Ascending aorta (tissue), 2 donors: ENCODE results near the gene TPPP3. TPM values are rescaled to one million over a fixed set of nuclear protein-coding genes. Genes with fewer than 3 reads are reported as not detected.

ENCODE experiments used
- DNase-seq, 2 donors: peaks; one replicate each; pipeline ENCODE4 v3.0.0-alpha.2; 2019; ENCODE audit warnings: low spot score in 2 of 2
- H3K27ac ChIP-seq, 2 donors: fragments of 200-600 bp; sonication (generic); one replicate each; pipeline ENCODE4 v1.5.1; 2016 to 2017; ENCODE audit warnings: mild to moderate bottlenecking in 1 of 2
- H3K27me3 ChIP-seq: fragments of 200-600 bp; sonication (generic); one replicate; pipeline ENCODE4 v1.5.1; 2017
- H3K36me3 ChIP-seq, 2 donors: fragments of 200-600 bp; sonication (generic); one replicate each; pipeline ENCODE4 v1.5.1; 2016
- H3K4me1 ChIP-seq, 2 donors: fragments of 200-600 bp; sonication (generic); one replicate each; pipeline ENCODE4 v1.5.1; 2016 to 2017; ENCODE audit warnings: mild to moderate bottlenecking in 1 of 2
- H3K4me3 ChIP-seq, 2 donors: fragments of 200-600 bp; sonication (generic); one replicate each; pipeline ENCODE4 v1.5.1; 2016 to 2017; ENCODE audit warnings: mild to moderate bottlenecking in 1 of 2
- H3K9me3 ChIP-seq, 2 donors: fragments of 200-600 bp; sonication (generic); one replicate each; pipeline ENCODE4 v1.5.1; 2016
- CTCF ChIP-seq, 3 experiments: fragments of 200-600 bp in 2 of 3; fragments of 450-650 bp in 1 of 3; sonication (generic) in 2 of 3; IDR thresholded peaks; one replicate each; pipeline ENCODE4 v1.5.1; 2016 to 2019; ENCODE audit warnings: antibody characterized with exemption in 3 of 3, mild to moderate bottlenecking in 1 of 3, moderate library complexity in 1 of 3
- intact Hi-C: fragments of 100-400 bp; cut with DNase I; formaldehyde crosslinking; loops from one replicate; pipeline ENCODE4 v1.15.1; 2023
- total RNA-seq: library from RNA; depleted of rRNA; stranded (reverse); fragments of >200 nt; gene quantifications from one replicate; pipeline ENCODE4 v1.1.0, GENCODE V29; 2016

TPPP3 gene
- total RNA-seq, 1 donor from 2014 or later, result 2.8 TPM

- Histone ChIP-seq H3K9me3 (no peaks in the 10 kb centered on the region), H3K36me3 (peaks cover 9 to 17% of the 10 kb centered on the region in 2 donors), H3K4me3 (no peak overlapping the region), H3K27ac (no peak overlapping the region), H3K4me1 (peaks cover 11 to 12% of the 10 kb centered on the region in 2 donors), H3K27me3 (peaks cover 3% of the 10 kb centered on the region)
- intact Hi-C loops, result no loop called here
- no peak for TF ChIP-seq CTCF (IDR thresholded peaks at IDR 0.05)
- no peak for DNase-seq
Observed at GRCh38 chr16:67433131-67433719, 39.9 kb upstream of the TPPP3 start.

DNA sequence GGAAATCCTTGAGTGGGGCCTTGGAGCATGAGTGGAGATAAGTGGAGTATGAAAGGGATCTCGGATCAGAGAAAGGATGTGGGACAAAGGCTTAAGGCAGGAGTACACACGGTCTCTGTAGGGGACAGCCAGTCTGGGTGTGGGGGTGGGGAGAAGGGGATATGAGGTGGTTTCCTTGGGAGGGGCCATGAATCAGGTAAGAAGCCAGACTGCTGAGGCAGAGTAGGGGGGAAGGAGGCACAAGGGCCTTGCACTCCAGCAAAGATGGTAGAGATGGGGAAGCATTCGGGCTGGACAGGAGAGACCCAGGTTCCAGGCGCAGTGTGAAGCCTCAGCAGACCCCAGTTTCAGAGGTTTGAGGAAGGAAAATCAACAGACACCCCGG, 39.2 kb upstream of the TPPP3 start:
- peaks cover 11 to 12% of the 10 kb centered on the region in 2 donors for H3K4me1 ChIP-seq
- no peak overlapping the region for H3K4me3 ChIP-seq
- TF ChIP-seq CTCF (IDR thresholded peaks at IDR 0.05), result no peak
- intact Hi-C loops, result no loop called here
- no peaks in the 10 kb centered on the region for H3K9me3 ChIP-seq
- peaks cover 3% of the 10 kb centered on the region for H3K27me3 ChIP-seq
- H3K36me3 ChIP-seq, result peaks cover 2 to 10% of the 10 kb centered on the region in 2 donors
- no peak for DNase-seq
- no peak overlapping the region for H3K27ac ChIP-seq

DNA sequence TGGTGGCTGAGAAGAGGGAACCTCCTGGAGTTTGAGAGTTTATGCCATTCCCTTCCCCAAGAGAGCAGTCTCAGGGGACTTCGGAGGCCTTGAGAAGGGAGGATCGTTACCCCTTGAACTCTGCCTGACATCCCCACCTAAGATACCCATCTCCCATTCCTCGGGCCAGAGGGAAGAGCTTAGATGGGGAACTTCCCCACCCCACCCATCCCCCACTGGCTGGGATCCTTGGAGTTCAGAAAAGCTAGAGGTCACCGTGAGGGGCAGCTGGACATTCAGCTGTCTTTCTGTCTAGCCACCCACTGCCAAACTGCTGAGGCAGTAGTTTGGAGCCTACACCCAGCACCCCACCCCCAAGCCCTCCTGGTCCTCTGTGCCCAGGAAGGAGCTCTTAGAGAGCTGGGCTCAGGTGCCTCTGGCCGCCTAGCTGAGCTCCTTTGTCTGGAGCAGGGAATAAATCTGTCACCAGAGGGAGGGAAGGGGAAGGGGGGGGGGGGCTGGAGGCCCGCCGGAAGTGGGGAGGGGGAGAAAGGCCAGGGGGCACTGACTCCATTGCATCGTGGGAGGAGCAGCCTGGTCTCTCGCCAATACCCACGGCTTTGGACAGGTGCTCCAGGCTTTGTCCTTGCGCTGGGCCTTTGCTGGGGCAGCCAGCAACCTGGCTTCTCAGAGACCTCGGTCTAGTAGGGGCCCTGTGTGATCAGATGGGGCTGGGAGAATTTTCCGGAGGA, 38.6 kb upstream of the TPPP3 start:
- Histone ChIP-seq H3K36me3 (peaks cover 0 to 4% of the 10 kb centered on the region in 2 donors), H3K27me3 (peaks cover 3% of the 10 kb centered on the region), H3K4me3 (peak overlapping the region; percentile 57 to 68), H3K9me3 (no peaks in the 10 kb centered on the region), H3K27ac (peak overlapping the region in 1 of 2 donors; percentile 55), H3K4me1 (peaks cover 11 to 12% of the 10 kb centered on the region in 2 donors)
- DNase-seq, result no peak
- intact Hi-C loops, result no loop called here
- TF ChIP-seq CTCF (IDR thresholded peaks at IDR 0.05), result no peak

DNA sequence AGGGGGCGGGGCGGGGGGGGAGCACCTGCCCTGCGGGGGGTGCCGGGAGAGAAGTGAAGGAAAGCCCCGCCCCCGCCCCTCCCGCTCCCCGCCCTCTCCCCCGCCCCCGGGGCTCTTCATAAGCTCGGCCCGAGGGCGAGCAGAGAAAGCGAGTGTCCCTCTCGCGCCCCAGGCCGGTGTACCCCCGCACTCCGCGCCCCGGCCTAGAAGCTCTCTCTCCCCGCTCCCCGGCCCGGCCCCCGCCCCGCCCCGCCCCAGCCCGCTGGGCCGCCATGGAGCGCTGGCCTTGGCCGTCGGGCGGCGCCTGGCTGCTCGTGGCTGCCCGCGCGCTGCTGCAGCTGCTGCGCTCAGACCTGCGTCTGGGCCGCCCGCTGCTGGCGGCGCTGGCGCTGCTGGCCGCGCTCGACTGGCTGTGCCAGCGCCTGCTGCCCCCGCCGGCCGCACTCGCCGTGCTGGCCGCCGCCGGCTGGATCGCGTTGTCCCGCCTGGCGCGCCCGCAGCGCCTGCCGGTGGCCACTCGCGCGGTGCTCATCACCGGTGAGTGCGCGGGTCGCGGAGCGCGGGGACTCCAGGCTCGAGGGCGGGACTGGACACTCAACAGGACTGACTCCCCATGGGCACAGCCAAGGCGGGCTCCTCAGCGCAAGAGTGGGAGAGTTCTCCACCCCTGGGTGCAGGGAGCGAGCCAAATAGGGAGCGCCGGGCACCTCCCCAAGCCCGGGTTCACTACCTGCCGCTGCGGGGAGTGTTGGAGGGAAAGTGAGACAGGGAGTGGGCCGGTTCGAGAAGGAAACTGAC, 37.9 kb upstream of the TPPP3 start, which contains the start of gene HSD11B2:
TSS of gene HSD11B2 (plus strand) at position 145 of the 798 bp plus-strand sequence. CDS start at position 273, 128 bp downstream.
- Histone ChIP-seq H3K4me1 (peaks cover 11 to 12% of the 10 kb centered on the region in 2 donors), H3K4me3 (peak within 1 kb of the TSS; percentile 57 to 68), H3K27me3 (peaks cover 3% of the 10 kb centered on the region), H3K9me3 (no peaks in the 10 kb centered on the region), H3K27ac (peak within 1 kb of the TSS in 1 of 2 donors; percentile 55), H3K36me3 (no peaks in the 10 kb centered on the region)
- DNase-seq, result no peak
- TF ChIP-seq CTCF (IDR thresholded peaks at IDR 0.05), result no peak
- intact Hi-C loops, result no loop called here

- peaks cover 3% of the 10 kb centered on the region for H3K27me3 ChIP-seq
- peaks cover 11 to 12% of the 10 kb centered on the region in 2 donors for H3K4me1 ChIP-seq
- TF ChIP-seq CTCF (IDR thresholded peaks at IDR 0.05), result peak in 1 of 3 experiments; percentile 8
- peak overlapping the region; percentile 57 to 68 for H3K4me3 ChIP-seq
- H3K9me3 ChIP-seq, result no peaks in the 10 kb centered on the region
- intact Hi-C loops, result no loop called here
- no peak overlapping the region for H3K27ac ChIP-seq
- H3K36me3 ChIP-seq, result no peaks in the 10 kb centered on the region
- no peak for DNase-seq
Observed at GRCh38 chr16:67430504-67430976, 37.2 kb upstream of the TPPP3 start.
